ENCODE measurements around the gene C1QTNF9.

- TF ChIP-seq CTCF (IDR thresholded peaks at IDR 0.05; ENCODE audit: poor library complexity) (no peak), EZH2 (IDR thresholded peaks at IDR 0.05; ENCODE audit: borderline replicate concordance) (no peak)
Observed at GRCh38 chr13:24304620-24305019, 4.8 kb upstream of the C1QTNF9 start.
